PFSK-1 (cell line): Measurements from ENCODE around the gene FITM1.

Source experiments
- POLR2AphosphoS5 ChIP-seq: IDR thresholded peaks from 2 replicates; pipeline ENCODE4 v1.6.1; 2012; ENCODE audit warnings: low read depth, mild to moderate bottlenecking, control low read depth, low read length, moderate library complexity
- REST ChIP-seq, 2 experiments: IDR thresholded peaks; 2 replicates each; pipeline versions ENCODE4 v1.6.1 to v1.8.0; 2011 to 2012; ENCODE audit warnings: low read depth in 2 of 2, low read length in 2 of 2, control low read depth in 1 of 2, inconsistent platforms in 1 of 2, mild to moderate bottlenecking in 1 of 2, moderate library complexity in 1 of 2; ENCODE audit not compliant: insufficient read depth in 1 of 2
- SIN3A ChIP-seq: IDR thresholded peaks from 2 replicates; pipeline ENCODE4 v1.6.1; 2012; ENCODE audit warnings: mild to moderate bottlenecking, low read length, moderate library complexity, borderline replicate concordance; ENCODE audit not compliant: insufficient read depth
- TAF1 ChIP-seq: IDR thresholded peaks from 2 replicates; pipeline ENCODE4 v1.6.1; 2012; ENCODE audit warnings: low read length, control low read depth, borderline replicate concordance; ENCODE audit not compliant: insufficient read depth

GRCh38 chr14:24108336-24108874 lies 22.1 kb upstream of the FITM1 start:
- TF ChIP-seq POLR2AphosphoS5 (no peak), SIN3A (no peak), TAF1 (no peak), REST (IDR thresholded peaks at IDR 0.05; ENCODE audit: insufficient read depth in 1 of 2, low read depth in 2 of 2, low read length in 2 of 2) (no peak)
